ENCODE measurements around the gene USP35. TPM values are rescaled to one million over a fixed set of nuclear protein-coding genes. Genes with fewer than 3 reads are reported as not detected.
"Not testable (repeated sequence)": the region's sequence is repeated elsewhere in the genome, so short reads cannot be mapped to it uniquely, and the experiment has no call there.

USP35 gene
- total RNA-seq, 4 donors from 2014 or later = 6.7 to 15.1 (median 8.6) TPM

DNA sequence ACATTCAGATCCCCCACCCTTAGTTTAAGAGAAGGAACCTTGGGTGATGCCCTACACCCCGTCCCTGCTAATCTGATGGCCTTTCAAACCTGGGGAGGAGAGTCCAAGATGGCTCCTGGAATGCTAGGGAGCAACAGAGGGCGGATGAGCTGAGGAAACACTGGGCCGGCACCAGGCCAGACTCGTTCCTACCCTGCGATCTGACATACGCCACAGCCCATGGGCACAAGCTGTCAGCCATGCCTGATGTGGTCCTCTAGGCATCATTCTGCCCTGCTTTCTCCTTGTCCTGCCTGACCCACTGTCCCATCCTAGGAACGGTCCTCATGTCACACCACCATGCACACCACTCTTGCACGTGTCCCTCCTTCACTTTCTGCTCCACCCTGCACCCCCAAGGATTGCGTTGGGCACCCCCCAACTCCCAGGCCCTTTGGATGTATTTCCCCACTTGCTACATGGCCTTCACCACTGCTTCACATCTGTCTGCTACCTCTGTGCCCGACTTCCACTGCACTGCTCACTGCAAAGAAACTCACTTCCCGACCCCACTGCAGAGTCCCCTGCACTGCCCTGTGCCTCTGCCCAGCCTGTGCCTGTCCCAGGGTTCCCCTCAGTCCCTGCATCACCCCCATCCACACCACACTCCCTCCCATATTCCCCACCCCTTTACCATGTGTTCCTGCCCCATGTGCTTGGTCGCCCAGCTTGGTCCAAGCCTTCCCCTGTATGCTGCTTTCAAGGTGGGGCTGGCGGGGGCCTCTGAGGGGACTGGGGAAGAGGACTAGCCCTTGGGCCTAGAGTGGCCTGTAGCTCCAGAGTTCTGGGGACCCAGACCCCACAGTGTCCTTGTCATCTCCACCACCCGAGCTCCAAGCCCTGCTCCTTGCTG lies 29.2 kb downstream of the USP35 start:
- TF ChIP-seq, protein P1, sequence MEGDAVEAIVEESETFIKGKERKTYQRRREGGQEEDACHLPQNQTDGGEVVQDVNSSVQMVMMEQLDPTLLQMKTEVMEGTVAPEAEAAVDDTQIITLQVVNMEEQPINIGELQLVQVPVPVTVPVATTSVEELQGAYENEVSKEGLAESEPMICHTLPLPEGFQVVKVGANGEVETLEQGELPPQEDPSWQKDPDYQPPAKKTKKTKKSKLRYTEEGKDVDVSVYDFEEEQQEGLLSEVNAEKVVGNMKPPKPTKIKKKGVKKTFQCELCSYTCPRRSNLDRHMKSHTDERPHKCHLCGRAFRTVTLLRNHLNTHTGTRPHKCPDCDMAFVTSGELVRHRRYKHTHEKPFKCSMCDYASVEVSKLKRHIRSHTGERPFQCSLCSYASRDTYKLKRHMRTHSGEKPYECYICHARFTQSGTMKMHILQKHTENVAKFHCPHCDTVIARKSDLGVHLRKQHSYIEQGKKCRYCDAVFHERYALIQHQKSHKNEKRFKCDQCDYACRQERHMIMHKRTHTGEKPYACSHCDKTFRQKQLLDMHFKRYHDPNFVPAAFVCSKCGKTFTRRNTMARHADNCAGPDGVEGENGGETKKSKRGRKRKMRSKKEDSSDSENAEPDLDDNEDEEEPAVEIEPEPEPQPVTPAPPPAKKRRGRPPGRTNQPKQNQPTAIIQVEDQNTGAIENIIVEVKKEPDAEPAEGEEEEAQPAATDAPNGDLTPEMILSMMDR (IDR thresholded peaks at IDR 0.05) = no peak

DNA sequence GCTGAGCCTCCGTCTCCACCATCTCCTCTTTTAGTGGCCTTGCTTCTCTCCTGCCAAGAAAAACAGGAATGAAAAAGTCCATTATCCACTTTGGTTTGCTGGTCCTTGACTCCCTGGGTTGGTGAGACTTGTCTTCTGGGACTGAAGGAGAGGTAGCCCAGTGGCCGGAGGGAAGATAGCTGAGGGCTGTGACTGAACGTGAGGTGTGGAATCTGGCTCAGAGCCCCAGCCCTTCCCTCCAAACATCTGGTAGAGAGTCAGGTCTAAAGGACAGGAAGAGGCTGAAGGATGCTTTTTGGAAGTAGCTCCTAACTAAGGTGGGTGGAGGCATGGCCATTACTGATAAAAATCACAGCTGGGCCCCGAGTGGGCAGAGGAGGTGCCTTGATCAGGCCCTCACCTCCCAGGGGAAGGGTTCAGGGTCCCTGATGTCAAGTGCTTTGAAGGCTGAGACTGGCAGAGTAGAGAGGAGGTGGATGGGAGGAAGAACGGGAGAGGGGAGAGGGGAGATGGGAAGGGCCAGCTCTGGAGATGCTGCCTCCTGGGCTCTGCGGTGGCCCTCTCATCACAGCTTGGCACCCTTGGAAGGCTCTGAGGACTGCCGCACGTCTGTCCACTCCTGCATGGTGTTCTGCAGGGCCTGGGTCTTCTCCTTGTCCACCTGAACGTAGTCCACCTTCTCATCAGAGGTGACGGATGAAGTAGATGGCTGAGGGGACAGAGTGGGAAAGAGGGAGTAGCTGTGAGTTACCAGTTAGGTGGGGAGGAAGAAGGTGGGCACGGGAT lies 30.2 kb downstream of the USP35 start:
- DNase-seq (ENCODE audit: low spot score) = no peak

More for the DNA sequence above, 29.2 kb downstream of the USP35 start:
- DNase-seq (ENCODE audit: low spot score) (no peak), ATAC-seq (ENCODE audit: low FRiP score) (no peak)

DNA sequence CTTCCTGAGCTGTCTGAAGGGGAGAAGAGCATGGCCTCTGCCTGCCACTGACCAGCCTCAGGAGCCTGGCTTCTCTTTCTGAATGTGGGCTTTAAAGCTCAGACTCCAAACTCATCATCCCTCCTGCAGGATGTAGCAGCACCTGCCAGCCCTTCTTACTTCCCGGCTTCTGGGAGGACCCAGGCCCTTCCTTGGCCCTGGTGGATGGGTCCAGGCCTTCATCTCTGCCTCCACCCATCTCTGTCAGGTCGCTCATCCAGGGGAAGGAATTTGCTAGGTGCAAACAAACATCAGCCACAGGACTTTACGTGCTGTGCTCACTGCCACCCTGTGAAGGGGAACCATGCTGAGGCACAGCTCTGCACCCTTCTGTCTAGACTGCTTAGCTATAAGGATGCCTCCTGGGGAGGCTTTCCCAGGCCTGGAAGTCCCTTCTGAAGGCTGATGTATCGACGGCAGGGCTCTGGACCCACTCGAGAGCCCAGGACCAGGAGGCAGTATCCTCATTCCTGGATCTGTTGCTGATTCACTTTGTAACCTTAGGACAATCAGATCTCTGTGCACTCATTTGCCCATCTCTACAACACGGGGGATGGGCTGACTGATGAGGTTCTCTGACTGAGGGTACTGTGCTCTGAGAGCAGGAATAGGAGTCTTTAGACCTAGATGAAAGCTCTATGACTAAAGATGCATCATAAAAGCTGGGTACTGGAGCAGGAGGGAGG lies 30.9 kb downstream of the USP35 start:
- DNase-seq (ENCODE audit: low spot score) (no peak), ATAC-seq (ENCODE audit: low FRiP score) (no peak)
- TF ChIP-seq, protein P1 (IDR thresholded peaks at IDR 0.05) = no peak

More for the DNA sequence above, 30.2 kb downstream of the USP35 start:
- no peak for ATAC-seq (ENCODE audit: low FRiP score)
- TF ChIP-seq, protein P1 (IDR thresholded peaks at IDR 0.05) = no peak

DNA sequence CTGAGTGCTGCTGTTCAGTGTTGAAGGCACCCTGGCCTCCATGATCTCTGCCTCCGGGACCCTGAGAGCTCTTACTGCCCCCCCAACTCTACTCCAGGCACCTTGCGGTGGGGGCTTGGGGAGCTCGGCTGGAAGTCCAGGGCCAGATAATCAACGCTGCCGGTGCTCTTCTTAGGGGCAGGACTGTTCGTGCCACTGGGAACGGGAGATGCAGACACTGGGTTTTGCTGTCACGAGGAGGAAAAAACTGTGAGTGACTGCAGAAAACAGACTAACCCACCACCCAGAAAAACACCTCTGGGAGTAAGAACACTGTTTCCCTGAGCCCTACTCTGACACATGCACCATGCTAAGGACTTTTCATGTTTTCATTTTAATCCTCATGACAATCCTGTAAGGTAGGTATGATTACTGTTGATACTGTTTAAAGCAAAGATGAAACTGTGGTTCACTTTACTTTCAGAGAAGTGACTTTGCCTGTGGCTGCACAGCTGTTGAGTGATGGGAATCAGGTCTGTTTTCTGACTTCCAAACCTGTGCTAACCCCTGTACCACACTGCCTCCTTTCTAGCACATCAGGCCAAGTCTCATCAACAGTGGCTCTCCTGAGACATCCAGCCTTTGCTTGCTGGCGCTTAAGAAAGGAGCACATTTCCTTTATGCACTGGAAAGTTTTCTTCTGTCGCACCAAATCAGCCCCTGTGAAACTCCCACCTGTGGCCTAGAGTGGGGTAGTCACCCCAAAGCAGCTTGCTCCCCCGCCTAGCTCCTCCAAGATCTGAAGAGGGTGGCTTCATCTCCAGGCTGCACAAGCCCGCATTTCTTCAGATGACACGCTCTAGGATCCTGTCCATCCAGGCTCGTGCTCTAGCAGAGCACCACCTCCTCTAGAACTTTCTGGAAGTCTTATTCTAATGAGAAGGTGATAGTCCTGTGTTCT lies 31.8 kb downstream of the USP35 start:
- ATAC-seq (ENCODE audit: low FRiP score) = no peak
- no peak for DNase-seq (ENCODE audit: low spot score)
- TF ChIP-seq, protein P1 (IDR thresholded peaks at IDR 0.05) = no peak

DNA sequence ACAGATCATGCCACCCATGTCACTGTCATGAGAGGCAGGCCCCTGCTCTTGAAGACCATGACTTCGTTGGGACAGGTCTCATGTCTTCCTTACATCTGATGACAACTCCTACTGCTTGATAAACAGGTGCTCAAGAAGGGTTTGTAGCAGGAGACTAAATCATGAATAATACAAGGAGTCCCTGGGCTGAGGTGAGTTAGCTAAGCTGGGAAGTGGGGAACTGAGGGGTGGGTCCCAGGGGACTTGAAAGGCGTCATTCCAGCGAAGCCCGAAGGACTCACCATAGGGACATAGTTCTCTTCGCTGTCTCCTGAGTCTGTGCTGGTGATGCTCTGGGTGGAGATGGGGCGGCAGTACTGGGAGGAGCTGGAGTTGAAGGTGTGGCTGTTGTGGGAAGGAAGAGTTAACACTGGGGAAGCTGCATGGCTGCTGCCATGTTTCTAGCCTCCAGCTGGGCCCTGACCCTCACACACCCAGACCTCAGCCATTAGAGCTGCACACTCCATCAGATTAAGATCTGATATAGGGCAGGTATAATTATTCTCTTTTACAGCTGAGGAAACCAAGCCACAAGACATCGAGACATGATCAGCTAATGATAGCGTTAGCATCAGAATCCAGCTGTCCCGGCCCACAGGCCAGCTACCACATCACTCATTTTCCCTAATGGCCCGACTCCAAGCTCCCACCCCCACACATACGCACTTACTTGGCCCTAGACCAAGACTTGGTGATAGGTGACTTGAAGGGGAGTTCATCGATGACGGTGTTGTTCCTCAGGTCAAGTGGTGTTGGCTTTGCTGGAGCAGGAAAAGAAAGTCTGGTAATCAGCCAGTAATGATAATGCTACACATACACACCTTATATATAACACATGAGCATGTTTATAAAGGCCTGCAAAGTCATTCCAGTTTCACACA lies 32.9 kb downstream of the USP35 start:
- ATAC-seq (ENCODE audit: low FRiP score) (no peak), DNase-seq (ENCODE audit: low spot score) (no peak)
- TF ChIP-seq, protein P1 (IDR thresholded peaks at IDR 0.05) = no peak

DNA sequence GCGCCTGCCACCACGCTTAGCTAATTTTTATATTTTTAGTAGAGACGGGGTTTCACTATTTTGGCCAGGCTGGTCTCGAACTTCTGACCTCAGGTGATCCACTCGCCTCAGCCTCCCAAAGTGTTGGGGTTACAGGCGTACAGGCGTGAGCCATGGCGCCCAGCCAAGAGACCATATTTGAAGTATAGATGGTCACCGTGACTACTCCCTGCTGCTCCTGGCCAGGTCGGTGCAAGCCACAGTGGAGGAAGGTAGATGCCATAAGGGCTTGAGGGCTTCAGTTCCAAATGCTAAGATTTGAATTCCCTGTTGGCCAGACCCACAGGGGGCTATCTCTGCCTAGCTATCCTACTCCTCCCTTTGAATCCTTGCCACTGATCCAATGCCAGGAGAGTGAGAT lies 34.0 kb downstream of the USP35 start:
- ATAC-seq (ENCODE audit: low FRiP score); DNase-seq (ENCODE audit: low spot score): not testable (repeated sequence)

Data from omental fat pad (tissue), 4 donors.